GM12878 (cell line): ENCODE data around the gene WNT9A. TPM values are rescaled to one million over a fixed set of nuclear protein-coding genes. Genes with fewer than 3 reads are reported as not detected.

Experiments
- ATAC-seq: fragments of 200-7000 bp; cut with Tn5 transposase; 3 replicates; pipeline ENCODE4 v1.9.1; 2020; ENCODE audit warnings: mild to moderate bottlenecking, moderate library complexity
- BruUV-seq: library from RNA; stranded (reverse); fragments of 400-500 nt; replicated peaks from 2 replicates; lab custom pipeline; 2021; lab: Mats Ljungman, UMichigan
- CTCF ChIA-PET: fragments of 300-600 bp; sonication (Branson Sonifier 250); formaldehyde crosslinking; extraction: SDS; loops from one replicate; lab custom pipeline; 2021; ENCODE audit warnings: inconsistent platforms; lab: Yijun Ruan, JAX
- POLR2A ChIA-PET: fragments of 350-600 bp; formaldehyde crosslinking; extraction: SDS; loops from one replicate; lab custom pipeline; 2021; ENCODE audit warnings: inconsistent platforms; lab: Charles Lee
- RAD21 ChIA-PET: fragments of 300-600 bp; sonication (Branson Sonifier 250); formaldehyde crosslinking; loops from one replicate; lab custom pipeline; 2023; ENCODE audit warnings: antibody characterized with exemption; ENCODE audit not compliant: unreplicated experiment; lab: Charles Lee
- SMC1A ChIA-PET: fragments of 300-600 bp; sonication (Branson Sonifier 250); formaldehyde crosslinking; loops from one replicate; lab custom pipeline; 2023; ENCODE audit not compliant: unreplicated experiment, uncharacterized antibody; lab: Charles Lee
- DNase-seq: peaks from one replicate; pipeline ENCODE4 v3.0.0-alpha.2; 2011; ENCODE audit warnings: low read depth, low spot score
- FAIRE-seq: peaks from 3 replicates; lab custom pipeline; 2011; peaks lifted over from hg19 to GRCh38; lab: Jason Lieb, UNC
- H2AFZ ChIP-seq: 2 replicates; pipeline ENCODE4 v1.6.0; 2011; ENCODE audit warnings: low read depth, low read length, control low read depth; ENCODE audit not compliant: control insufficient read depth
- H3K27ac ChIP-seq: 2 replicates; pipeline ENCODE4 v1.5.1; 2011; ENCODE audit warnings: control low read depth; ENCODE audit not compliant: control insufficient read depth, insufficient read depth
- H3K27me3 ChIP-seq, 2 experiments: replicated peaks in 1 of 2; 2 replicates each; pipeline versions ENCODE4 v1.6.0 to v1.6.1; 2011; ENCODE audit warnings: low read length in 1 of 2; ENCODE audit not compliant: control insufficient read depth in 2 of 2, insufficient read depth in 2 of 2
- H3K36me3 ChIP-seq, 2 experiments: 2 replicates each; pipeline ENCODE4 v1.5.1; 2011; ENCODE audit warnings: low read length in 1 of 2; ENCODE audit not compliant: control insufficient read depth in 2 of 2, insufficient read depth in 2 of 2
- H3K4me1 ChIP-seq: 2 replicates; pipeline ENCODE4 v1.6.1; 2011; ENCODE audit warnings: mild to moderate bottlenecking, low read length, moderate library complexity, mixed read lengths; ENCODE audit not compliant: control insufficient read depth, insufficient read depth
- H3K4me2 ChIP-seq: 2 replicates; pipeline ENCODE4 v1.6.0; 2011; ENCODE audit warnings: control low read depth; ENCODE audit not compliant: control insufficient read depth, insufficient read depth
- H3K4me3 ChIP-seq: fragments of 200-600 bp; sonication (generic); 2 replicates; pipeline ENCODE4 v1.5.1; 2016
- H3K79me2 ChIP-seq: 2 replicates; pipeline ENCODE4 v1.6.0; 2011; ENCODE audit warnings: low read length; ENCODE audit not compliant: control insufficient read depth, insufficient read depth
- H3K9ac ChIP-seq: 2 replicates; pipeline ENCODE4 v1.8.0; 2011; ENCODE audit warnings: low read length, control low read depth, mixed read lengths; ENCODE audit not compliant: control insufficient read depth, insufficient read depth
- H3K9me3 ChIP-seq: replicated peaks from 3 replicates; pipeline ENCODE4 v1.5.1; 2011; ENCODE audit warnings: mild to moderate bottlenecking, low read length; ENCODE audit not compliant: control insufficient read depth, insufficient read depth
- H4K20me1 ChIP-seq: 2 replicates; pipeline ENCODE4 v1.6.0; 2011; ENCODE audit not compliant: control insufficient read depth, insufficient read depth
- ATF2 ChIP-seq: IDR thresholded peaks from 2 replicates; pipeline ENCODE4 v1.6.1; 2012; ENCODE audit warnings: low read length, inconsistent platforms
- CEBPZ ChIP-seq: fragments of 150-350 bp; IDR thresholded peaks from 2 replicates; pipeline ENCODE4 v1.6.1; 2016; ENCODE audit warnings: low read depth, low read length
- CHD1 ChIP-seq: IDR thresholded peaks from 2 replicates; pipeline ENCODE4 v1.6.1; 2012; ENCODE audit warnings: low read depth, low read length, improper control_type of control experiment
- FOS ChIP-seq: IDR thresholded peaks from 3 replicates; pipeline ENCODE4 v1.6.1; 2011; ENCODE audit warnings: borderline replicate concordance; ENCODE audit not compliant: insufficient read length; ENCODE audit errors: extremely low read depth
- FOXK2 ChIP-seq: fragments of 450-650 bp; IDR thresholded peaks from 2 replicates; pipeline ENCODE4 v1.6.1; 2017; ENCODE audit warnings: mild to moderate bottlenecking, moderate library complexity
- IKZF1 ChIP-seq: fragments of 450-650 bp; conservative IDR thresholded peaks from 2 replicates; pipeline ENCODE4 v1.6.1; 2017; ENCODE audit warnings: antibody characterized with exemption, mild to moderate bottlenecking
- IKZF2 ChIP-seq, 2 experiments: fragments of 450-650 bp; IDR thresholded peaks; 2 replicates each; pipeline ENCODE4 v1.6.1; 2017; ENCODE audit warnings: mild to moderate bottlenecking in 2 of 2, moderate library complexity in 2 of 2
- NBN ChIP-seq: fragments of 450-650 bp; IDR thresholded peaks from 2 replicates; pipeline ENCODE4 v1.6.1; 2016
- NKRF ChIP-seq: fragments of 450-650 bp; conservative IDR thresholded peaks from 2 replicates; pipeline ENCODE4 v1.6.1; 2017; ENCODE audit warnings: mild to moderate bottlenecking, moderate library complexity
- NR2C1 ChIP-seq: fragments of 450-650 bp; IDR thresholded peaks from 2 replicates; pipeline ENCODE4 v1.6.1; 2017; ENCODE audit warnings: antibody characterized with exemption, mild to moderate bottlenecking, moderate library complexity
- SIX5 ChIP-seq: IDR thresholded peaks from 2 replicates; pipeline ENCODE4 v1.6.1; 2011; ENCODE audit warnings: mild to moderate bottlenecking, low read depth, low read length, moderate library complexity; ENCODE audit not compliant: severe bottlenecking
- SMC3 ChIP-seq: IDR thresholded peaks from 2 replicates; pipeline ENCODE4 v1.6.1; 2011; ENCODE audit warnings: low read length, improper control_type of control experiment, borderline replicate concordance
- SUZ12 ChIP-seq: fragments of 200-600 bp; sonication (generic); IDR thresholded peaks from one replicate; pipeline ENCODE4 v1.6.1; 2018; ENCODE audit warnings: antibody characterized with exemption, mild to moderate bottlenecking; ENCODE audit not compliant: unreplicated experiment
- ZSCAN29 ChIP-seq: fragments of 450-650 bp; IDR thresholded peaks from 2 replicates; pipeline ENCODE4 v1.6.1; 2017; ENCODE audit warnings: mild to moderate bottlenecking, moderate library complexity
- WGBS: methylation state at CpG from one replicate; pipeline ENCODE4 v1.1.6; 2016; ENCODE audit warnings: low lambda C conversion rate; ENCODE audit not compliant: insufficient replicate concordance, insufficient coverage; ENCODE audit errors: missing lambda C conversion rate; 5-methylcytosine and 5-hydroxymethylcytosine counted together
- in situ Hi-C: fragments of 300-500 bp; cut with MboI; formaldehyde crosslinking; loops from 9 replicates; pipeline ENCODE4 v1.14.3; 2018; ENCODE audit warnings: mixed read lengths
- intact Hi-C: fragments of 100-400 bp; cut with micrococcal nuclease; formaldehyde crosslinking; loops from one replicate; pipeline ENCODE4 v1.14.2; 2022; ENCODE audit not compliant: unreplicated experiment
- polyA plus RNA-seq, 11 experiments: library from polyadenylated mRNA; depleted of rRNA in 4 of 11; unstranded in 6 of 11; stranded (reverse) in 5 of 11; fragments of >200 nt; fragmentation: Nextera tagmentation in 4 of 11; fragmentation: Illumina TruSeq in 1 of 11; extraction: Ambion mirVana in 4 of 11; extraction: Trizol in 1 of 11; gene quantifications; 1 replicate in 1 of 11; 2 replicates in 10 of 11; pipeline versions ENCODE4 v1.2.1 to v1.2.3, GENCODE V29; 2011 to 2016; ENCODE audit warnings: inconsistent platforms in 2 of 11, missing spikeins in 2 of 11, low read depth in 1 of 11
- total RNA-seq, 4 experiments: library from RNA; depleted of rRNA in 3 of 4; stranded (reverse); fragments of >200 nt in 3 of 4; fragmentation: Illumina TruSeq in 1 of 4; extraction: Trizol in 1 of 4; gene quantifications; 2 replicates each; pipeline versions ENCODE4 v1.2.1 to v1.2.3, GENCODE V29; 2013 to 2021
- TF ChIP-seq, protein P1 (sequence below): IDR thresholded peaks from 2 replicates; pipeline ENCODE4 v1.6.1; 2011; ENCODE audit warnings: low read depth, mild to moderate bottlenecking, low read length, moderate library complexity, borderline replicate concordance; ENCODE audit errors: extremely low read depth

WNT9A gene
- total and polyA plus RNA-seq, 10 of the 15 experiments (the other 5 are each of a cell fraction or from before 2014, with no cell fraction given): not detected

DNA sequence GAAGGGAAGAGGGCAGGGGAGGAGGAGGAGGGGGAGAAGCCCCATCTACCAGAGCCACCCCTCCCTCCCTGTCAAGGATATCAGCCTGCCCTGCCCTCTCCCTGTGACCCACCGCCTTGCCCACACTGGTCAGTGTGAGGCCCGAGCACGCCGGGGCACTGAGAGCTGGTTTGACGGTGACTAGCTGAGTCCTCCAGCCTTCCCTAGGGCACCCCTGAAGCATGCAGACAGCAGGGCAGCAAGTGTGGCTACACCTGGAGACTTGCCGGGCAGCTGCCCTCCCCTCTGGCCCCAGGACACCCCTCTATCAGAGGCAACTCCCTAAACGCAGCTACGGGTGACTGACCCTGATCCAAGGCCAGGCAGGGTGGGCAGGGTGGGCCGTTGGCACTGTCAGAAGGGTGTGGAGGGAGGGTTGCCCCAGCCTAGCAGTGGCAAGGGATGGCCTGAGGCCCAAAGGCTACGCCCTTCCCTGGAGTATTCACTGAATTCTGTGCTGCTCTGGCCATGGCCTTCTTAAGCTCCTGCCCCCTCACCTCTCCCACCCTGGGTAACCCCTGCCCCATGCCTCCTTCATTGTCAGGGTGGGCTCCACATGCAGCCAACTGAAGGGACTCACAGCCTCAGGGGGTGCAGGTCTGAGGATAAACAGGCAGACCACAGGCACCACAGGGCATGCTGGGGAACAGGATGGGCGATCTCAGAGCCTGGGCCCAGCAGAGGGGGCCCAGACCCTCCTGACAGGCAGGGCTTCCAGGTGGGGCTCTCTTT is 19.6 kb downstream of the WNT9A start:
- no peaks in the 10 kb centered on the region for H3K27me3 ChIP-seq
- no peaks in the 10 kb centered on the region for H3K79me2 ChIP-seq
- H3K4me3 ChIP-seq: no peak overlapping the region
- no TSS peak for BruUV-seq
- POLR2A ChIA-PET: no interaction called here
- CTCF ChIA-PET: no interaction called here
- WGBS: 22% methylated on average over 9 of the region's 11 CpGs
- no peaks in the 10 kb centered on the region for H3K9me3 ChIP-seq
- H2AFZ ChIP-seq: no peak overlapping the region
- H3K9ac ChIP-seq: no peak overlapping the region
- intact Hi-C loops: no loop called here
- FAIRE-seq: no peak
- no peaks in the 10 kb centered on the region for H3K36me3 ChIP-seq
- no peak overlapping the region for H3K27ac ChIP-seq
- SMC1A ChIA-PET: no interaction called here
- no peaks in the 10 kb centered on the region for H4K20me1 ChIP-seq
- RAD21 ChIA-PET: no interaction called here
- H3K4me1 ChIP-seq: no peaks in the 10 kb centered on the region
- H3K4me2 ChIP-seq: no peak overlapping the region
- in situ Hi-C loops: no loop called here
- ATAC-seq: no peak
- DNase-seq: no peak
- no peak for TF ChIP-seq ATF2
- TF ChIP-seq SIX5: no peak
- TF ChIP-seq FOS: no peak
- TF ChIP-seq CEBPZ: no peak
- no peak for TF ChIP-seq NR2C1
- no peak for TF ChIP-seq SMC3
- TF ChIP-seq FOXK2: no peak
- TF ChIP-seq IKZF1: no peak
- no peak for TF ChIP-seq IKZF2 (IDR thresholded peaks at IDR 0.05)
- TF ChIP-seq ZSCAN29: no peak
- no peak for TF ChIP-seq NBN
- TF ChIP-seq, protein P1, sequence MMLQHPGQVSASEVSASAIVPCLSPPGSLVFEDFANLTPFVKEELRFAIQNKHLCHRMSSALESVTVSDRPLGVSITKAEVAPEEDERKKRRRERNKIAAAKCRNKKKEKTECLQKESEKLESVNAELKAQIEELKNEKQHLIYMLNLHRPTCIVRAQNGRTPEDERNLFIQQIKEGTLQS: no peak
- no peak for TF ChIP-seq SUZ12
- no peak for TF ChIP-seq NKRF
- TF ChIP-seq CHD1: no peak
